CD4-positive, alpha-beta T cell treated with Interferon alpha-2 for 1 hour (primary cell): ENCODE results near the gene SH3PXD2A.
A peak's percentile ranks its signal among the peaks of the same experiment; 100 is the strongest.
"Not testable (repeated sequence)": the region's sequence is repeated elsewhere in the genome, so short reads cannot be mapped to it uniquely, and the experiment has no call there.

Source experiments
- DNase-seq, 2 donors: peaks; one replicate each; pipeline ENCODE4 v3.0.0-alpha.2; 2020 to 2022

Gene SH3PXD2A

GRCh38 chr10:103764296-103765088 is 90.9 kb downstream of the SH3PXD2A start:
- no peak for DNase-seq

GRCh38 chr10:103763374-103764202 is 91.8 kb downstream of the SH3PXD2A start:
- DNase-seq: peak; percentile 23 to 43

- DNase-seq: no peak
These were observed 92.5 kb downstream of the SH3PXD2A start for GRCh38 chr10:103762916-103763315.

GRCh38 chr10:103762162-103762561 is 93.2 kb downstream of the SH3PXD2A start:
- DNase-seq: no peak

- DNase-seq: no peak
These were observed 94.1 kb downstream of the SH3PXD2A start for GRCh38 chr10:103761075-103761920.

DNA sequence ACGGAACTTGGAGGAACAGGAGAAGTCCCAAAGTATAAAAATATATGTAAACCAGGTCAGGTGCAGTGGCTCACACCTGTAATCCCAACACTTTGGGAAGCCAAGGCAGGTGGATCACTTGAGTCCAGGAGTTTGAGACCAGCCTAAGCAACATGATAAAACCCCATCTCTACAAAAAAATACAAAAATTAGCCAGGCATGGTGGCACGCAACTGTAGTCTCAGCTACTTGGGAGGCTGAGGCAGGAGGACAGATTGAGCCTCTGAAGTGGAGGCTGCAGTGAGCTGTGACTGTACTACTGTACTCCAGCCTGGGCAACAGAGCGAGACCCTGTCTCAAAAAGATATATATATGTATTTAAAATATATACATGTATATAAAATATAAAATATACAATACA is 95.1 kb downstream of the SH3PXD2A start:
- DNase-seq: not testable (repeated sequence)

DNA sequence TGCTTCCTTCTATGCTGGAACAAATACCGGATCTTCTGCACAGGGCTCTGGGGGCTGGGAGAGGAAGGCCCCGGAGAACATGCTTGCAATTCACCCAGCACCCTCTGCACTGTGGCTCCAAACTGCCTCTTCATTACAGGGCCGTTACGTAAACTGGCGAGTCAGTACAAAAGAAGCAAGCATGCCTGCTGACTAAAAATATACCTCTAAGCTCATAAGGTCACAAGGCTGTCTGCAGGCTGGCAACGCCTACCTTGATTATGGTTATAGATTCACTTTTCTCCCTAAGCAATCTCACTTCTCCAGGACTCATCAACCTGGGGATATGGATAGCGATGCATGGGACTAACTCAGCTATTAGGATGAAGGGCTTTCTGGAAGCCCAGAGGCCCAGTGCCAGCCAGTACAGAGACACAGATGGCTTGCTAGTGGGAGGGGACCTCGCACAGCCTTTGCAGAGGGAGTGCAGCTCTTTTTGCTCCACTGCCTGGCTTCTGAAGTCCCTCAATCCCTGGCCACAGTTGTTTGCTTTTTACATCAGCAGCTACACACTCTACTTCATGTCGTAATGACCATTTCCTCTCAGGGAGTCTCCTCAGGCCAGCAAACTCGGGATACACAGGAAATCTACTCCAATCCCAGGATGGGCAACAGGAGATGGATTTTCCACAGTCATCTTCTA is 96.1 kb downstream of the SH3PXD2A start:
- DNase-seq: peak in 1 of 2 donors; percentile 21

DNA sequence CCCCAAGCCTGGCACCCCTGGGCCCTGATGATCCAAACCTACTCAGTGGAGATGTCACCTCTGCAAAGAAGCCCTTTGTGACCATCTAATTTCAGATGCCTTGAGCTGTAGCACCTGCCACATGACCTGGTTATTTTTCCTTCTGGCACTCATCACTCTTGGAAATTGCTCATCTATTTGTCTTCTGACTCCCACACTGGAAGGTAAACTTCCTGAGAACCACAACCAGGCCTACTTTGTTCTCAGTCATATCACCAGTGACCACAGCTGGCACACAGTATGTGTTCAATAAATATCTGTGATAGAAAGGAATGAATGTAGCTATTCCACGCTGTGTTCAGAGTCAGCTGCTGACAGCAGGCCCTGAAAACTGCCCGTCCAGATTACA is 97.1 kb downstream of the SH3PXD2A start:
- DNase-seq: no peak

- peak in 1 of 2 donors; percentile 43 for DNase-seq
These were observed 97.7 kb downstream of the SH3PXD2A start for GRCh38 chr10:103757531-103758293.

DNA sequence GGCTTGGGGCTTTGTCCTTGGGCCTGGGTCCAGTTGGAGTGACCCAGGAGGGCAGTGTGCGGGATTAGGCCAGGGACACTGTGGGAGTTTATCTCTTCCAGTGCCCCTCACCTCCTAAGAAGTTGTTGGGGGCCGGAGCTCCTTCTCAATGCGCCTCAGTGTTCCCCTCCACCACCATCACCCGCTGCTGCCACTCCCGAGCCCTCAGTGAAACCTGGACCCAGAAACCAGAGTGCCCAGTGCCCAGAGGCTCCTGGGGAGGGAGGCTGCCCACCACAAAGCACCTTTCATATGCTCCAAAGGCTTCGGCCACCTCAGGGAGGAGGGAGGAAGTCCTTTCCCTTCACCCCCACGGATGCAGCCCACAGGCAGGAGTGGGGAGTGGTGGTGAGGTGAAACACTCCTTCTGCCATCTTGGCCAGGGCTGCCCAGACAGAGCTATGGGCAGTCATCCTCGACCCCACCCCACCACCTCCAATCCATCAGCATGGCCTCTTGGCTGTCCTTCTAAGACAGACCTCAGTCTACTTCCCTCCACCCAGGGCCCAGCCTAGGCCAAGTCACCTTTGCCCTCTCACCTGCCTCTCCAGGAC is 99.0 kb downstream of the SH3PXD2A start:
- no peak for DNase-seq

- peak in 1 of 2 donors; percentile 28 for DNase-seq
These were observed 102.6 kb downstream of the SH3PXD2A start for GRCh38 chr10:103752680-103753248.

DNA sequence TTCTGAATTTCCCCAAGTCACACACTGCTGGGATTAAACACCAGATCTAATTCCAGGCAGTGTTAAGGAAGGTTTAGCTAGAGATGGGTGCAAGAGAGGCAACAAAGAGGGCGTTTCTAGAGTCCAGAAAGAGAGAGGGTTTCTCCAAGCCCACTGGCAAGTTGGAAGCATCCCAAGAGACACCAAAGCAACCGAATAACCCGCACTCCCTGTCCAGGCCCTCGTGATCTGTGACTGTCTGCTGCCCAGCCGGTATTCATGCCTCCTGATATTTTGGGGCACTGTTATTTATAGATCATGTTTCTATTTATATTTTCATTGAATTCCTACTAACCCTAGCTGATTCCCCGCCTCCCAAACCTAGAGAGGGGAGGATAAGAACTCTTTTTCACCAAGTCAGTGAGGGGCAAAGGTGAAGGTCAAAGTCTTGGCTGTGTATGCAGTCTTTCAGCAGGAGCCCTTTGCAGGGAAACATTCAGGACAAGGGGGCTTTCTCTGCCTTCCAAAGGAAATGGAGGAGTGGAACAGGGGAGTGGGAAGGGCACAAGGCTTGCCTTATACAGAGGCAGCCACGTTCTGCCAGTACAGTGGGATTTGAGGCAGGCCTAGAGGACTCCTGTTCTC is 103.6 kb downstream of the SH3PXD2A start:
- no peak for DNase-seq

DNA sequence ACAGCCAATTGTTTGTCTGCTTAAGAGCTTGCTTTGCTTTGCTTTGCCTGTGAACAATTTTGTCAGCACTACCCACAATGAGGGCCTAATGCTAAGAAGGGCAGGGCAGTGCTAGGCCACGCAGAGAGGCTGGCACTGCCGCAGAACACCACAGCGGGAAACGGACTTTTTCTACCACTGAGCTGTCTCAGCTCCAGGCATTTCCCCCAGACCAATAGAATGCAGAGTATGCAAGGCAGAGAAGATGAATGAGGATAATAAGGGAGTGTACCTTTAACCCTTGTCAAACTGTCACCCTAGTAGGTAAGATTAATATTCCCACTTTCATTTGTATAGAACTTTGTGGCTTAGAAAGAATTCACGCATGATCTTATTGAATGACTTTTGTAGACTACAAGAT is 104.5 kb downstream of the SH3PXD2A start:
- no peak for DNase-seq

DNA sequence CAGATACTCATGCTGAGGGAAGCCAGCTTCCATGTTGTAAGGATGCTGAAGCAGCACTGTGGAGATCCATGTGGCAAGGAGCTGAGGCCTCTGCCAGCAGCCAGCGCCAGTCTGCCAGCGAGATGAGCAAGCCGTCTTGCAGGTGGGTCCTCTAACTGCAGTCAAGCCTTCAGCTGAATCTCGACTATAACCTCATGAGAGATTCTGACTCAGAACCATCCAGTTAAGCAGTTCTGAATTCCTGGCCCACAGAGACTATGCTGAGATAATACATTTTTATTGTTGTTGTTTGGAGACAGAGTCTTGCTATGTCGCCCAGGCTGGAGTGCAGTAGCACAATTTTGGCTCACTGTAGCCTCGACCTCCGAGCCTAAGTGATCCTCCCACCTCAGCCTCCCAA is 105.6 kb downstream of the SH3PXD2A start:
- no peak for DNase-seq

- peak in 1 of 2 donors; percentile 23 for DNase-seq
These were observed 107.4 kb downstream of the SH3PXD2A start for GRCh38 chr10:103748020-103748419.

DNA sequence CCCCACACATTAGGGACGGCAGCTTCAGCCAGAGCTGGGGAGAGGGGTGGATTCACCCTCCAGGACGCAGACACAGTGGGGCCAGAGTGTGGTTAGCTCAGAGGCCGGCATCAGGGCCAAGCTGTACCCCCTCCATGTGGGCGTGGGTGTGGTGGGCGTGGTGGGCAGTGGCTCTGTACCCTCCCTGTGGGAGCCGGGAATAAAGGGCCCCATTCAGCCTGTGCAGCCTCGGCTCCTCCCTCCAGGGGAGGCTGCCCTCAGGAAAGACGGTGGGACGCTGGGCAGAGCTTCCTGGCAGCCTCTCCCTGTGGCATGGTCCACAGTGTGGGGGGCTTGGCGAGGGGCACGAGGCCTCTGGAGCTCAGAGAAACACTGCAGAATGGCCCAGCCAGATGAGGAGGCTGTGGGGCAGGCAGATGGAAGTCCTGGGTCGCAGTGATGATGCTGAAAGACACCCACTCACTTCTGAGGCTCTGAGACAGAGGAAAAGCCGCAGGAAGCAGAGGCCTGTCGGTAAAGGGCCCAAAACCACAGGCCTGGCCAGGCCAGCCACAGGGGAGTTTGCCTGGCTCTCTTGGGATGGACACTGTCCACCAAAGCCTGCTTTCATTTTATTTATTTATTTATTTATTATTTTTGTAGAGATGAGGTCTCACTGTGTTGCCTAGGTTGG is 108.0 kb downstream of the SH3PXD2A start:
- no peak for DNase-seq

DNA sequence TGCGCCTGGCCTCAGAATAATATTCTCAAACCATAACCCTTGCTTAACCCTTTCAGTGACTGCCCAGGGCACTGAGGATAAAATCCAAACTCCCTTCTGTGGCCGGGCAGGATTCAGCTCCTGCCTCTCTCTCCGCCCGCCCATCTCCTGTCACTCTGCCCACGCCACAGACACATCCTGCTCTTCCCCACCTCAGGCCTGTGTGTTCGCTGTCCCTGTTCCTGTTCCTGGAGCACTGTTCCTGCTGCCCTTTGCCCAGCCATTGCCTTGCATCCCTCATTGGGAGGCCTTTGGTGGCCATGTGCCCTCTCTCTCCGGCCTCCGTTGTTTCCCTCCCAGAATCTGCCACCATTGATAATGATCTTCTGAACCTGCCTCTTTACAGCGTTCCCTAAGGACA is 108.8 kb downstream of the SH3PXD2A start:
- DNase-seq: no peak

DNA sequence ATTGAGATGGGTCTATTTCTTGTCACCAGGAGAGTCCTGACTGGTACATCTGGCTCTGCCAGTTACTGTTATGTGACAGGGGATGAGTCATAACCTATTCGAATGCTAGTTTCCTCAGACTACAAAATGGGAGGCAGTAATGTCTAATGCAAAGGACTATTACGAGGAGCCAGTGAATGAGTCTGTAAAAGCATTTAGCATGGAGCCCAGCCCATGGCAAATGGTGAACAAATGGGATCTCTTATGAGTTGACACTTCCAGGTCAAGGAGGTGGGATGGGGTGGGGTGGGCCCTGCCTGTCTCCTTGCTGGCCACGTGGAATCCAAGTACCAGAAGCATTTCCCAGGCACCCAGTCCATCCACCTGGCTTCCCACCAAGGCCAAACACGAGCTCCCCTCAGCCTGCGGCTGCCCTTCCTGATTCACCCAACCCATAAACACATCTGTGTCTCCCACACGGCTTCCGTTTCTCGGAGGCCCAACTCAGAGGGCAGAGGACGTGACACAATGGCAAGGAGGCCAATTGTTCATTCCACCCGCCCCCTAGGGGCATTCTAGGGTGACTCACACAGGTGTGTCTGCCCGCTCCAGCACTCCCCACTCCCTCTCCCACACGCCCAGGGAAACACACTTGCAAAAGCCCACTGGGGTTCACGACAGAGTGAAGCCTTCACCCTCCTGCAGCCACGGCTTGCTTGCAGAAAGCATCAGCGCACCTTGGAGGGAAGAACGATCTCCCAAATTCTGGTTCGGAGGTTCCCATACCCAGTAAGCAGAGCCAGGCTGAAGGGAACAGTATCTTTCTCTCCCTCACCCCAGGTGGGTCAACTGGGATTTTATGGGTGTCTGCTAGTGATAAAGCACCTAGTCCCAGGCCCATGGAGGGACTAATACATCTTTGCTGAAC is 109.8 kb downstream of the SH3PXD2A start:
- DNase-seq: peak; percentile 5 to 57

- no peak for DNase-seq
These were observed 112.6 kb downstream of the SH3PXD2A start for GRCh38 chr10:103742824-103743223.
